22Rv1 (cell line): Measurements from ENCODE around the gene ACHE.

Experiments used
- H3K27ac ChIP-seq: fragments of 450-650 bp; 2 replicates; pipeline ENCODE4 v1.5.1; 2017
- ZFX ChIP-seq: fragments of 450-650 bp; IDR thresholded peaks from 2 replicates; pipeline ENCODE4 v1.6.1; 2017; ENCODE audit warnings: antibody characterized with exemption, borderline replicate concordance
- TF ChIP-seq, protein P1 (sequence below): fragments of 450-650 bp; IDR thresholded peaks from 2 replicates; pipeline ENCODE4 v1.5.1; 2017; ENCODE audit warnings: mild to moderate bottlenecking

The ACHE gene

DNA sequence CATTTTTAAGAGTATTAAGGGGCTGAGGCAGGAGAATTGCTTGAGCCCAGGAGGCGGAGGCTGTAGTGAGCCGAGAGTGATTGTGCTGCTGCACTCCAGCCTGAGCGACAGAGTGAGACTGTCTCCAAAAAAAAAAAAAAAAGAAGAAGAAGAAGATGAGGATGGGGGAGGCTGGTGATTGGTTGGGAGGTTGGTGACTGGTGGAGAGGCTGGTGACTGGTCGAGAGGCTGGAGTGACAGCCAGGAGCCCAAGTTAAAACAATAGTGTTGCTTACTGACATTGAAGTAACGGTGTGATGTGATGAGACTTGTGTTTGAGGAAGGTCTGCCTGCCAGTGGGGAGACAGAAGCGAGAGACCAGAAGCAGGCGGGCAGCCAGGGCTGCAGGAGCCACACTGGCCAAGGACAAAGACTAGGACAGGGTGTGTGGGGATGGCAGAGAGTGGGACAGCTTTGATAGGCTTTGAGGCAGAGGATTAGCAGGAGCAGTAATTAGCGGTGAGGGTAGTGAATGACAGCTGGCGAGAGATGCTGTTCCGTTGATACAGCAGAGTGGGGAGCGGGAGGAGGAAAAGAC is 15.9 kb downstream of the ACHE start:
- TF ChIP-seq, protein P1, sequence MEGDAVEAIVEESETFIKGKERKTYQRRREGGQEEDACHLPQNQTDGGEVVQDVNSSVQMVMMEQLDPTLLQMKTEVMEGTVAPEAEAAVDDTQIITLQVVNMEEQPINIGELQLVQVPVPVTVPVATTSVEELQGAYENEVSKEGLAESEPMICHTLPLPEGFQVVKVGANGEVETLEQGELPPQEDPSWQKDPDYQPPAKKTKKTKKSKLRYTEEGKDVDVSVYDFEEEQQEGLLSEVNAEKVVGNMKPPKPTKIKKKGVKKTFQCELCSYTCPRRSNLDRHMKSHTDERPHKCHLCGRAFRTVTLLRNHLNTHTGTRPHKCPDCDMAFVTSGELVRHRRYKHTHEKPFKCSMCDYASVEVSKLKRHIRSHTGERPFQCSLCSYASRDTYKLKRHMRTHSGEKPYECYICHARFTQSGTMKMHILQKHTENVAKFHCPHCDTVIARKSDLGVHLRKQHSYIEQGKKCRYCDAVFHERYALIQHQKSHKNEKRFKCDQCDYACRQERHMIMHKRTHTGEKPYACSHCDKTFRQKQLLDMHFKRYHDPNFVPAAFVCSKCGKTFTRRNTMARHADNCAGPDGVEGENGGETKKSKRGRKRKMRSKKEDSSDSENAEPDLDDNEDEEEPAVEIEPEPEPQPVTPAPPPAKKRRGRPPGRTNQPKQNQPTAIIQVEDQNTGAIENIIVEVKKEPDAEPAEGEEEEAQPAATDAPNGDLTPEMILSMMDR, result no peak
- TF ChIP-seq ZFX, result no peak
- H3K27ac ChIP-seq, result peak overlapping the region; percentile 27; the same call in 1 of the 2 replicates

DNA sequence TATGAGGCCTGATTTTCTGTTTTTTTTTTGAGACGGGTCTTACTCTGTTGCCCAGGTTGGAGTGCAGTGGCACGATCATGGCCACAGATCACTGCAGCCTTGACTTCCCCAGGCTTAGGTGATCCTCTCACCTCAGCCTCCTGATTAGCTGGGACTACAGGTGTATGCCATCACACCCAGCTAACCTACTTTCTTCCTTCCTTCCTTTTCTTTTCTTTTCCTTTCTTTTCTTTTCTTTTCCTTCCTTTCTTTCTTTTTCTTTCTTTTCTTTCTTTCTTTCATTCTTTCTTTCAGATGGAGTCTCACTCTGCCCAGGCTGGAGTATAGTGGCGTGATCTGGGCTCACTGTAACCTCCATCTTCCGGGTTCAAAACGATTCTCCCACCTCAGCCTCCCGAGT is 17.0 kb downstream of the ACHE start:
- TF ChIP-seq, protein P1, result no peak
- TF ChIP-seq ZFX, result no peak
- peak overlapping the region; percentile 27; the same call in 1 of the 2 replicates for H3K27ac ChIP-seq

DNA sequence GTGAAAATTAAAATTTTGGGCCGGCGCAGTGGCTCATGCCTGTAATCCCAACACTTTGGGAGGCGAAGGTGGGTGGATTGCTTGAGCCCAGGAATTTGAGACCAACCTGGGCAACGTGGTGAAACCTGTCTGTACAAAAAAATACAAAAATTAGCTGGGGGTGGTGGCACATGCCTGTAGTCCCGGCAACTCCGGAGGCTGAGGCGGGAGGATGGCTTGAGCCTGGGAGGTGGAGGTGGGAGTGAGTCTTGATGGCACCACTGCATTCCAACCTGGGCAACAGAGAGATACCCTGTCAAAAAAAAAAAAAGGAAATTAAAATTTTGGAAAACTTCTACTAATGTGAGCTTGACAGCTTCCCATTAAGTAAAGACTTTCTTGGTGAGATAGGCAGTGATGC is 17.7 kb downstream of the ACHE start:
- TF ChIP-seq, protein P1, result no peak
- no peak for TF ChIP-seq ZFX
- H3K27ac ChIP-seq, result peak overlapping the region; percentile 27; the same call in 1 of the 2 replicates

DNA sequence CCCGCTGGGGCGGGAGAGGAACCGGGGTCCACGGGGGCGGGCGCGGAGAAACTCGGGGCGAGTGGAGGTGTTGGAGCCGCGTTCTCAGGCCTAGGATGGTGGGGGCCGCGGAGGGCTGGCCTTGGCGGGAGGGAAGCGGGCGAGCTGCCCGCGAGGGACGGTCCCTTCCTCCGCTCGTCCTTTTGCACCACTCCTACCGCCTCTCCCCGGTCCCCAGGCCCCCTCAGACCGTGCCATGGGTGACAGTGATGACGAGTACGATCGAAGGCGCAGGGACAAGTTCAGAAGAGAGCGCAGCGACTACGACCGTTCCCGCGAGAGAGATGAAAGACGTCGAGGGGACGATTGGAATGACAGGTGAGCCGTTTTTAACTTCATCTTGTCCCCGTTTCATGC is 20.3 kb downstream of the ACHE start:
- peak overlapping the region; percentile 94 for H3K27ac ChIP-seq
- TF ChIP-seq, protein P1, result no peak
- no peak for TF ChIP-seq ZFX

DNA sequence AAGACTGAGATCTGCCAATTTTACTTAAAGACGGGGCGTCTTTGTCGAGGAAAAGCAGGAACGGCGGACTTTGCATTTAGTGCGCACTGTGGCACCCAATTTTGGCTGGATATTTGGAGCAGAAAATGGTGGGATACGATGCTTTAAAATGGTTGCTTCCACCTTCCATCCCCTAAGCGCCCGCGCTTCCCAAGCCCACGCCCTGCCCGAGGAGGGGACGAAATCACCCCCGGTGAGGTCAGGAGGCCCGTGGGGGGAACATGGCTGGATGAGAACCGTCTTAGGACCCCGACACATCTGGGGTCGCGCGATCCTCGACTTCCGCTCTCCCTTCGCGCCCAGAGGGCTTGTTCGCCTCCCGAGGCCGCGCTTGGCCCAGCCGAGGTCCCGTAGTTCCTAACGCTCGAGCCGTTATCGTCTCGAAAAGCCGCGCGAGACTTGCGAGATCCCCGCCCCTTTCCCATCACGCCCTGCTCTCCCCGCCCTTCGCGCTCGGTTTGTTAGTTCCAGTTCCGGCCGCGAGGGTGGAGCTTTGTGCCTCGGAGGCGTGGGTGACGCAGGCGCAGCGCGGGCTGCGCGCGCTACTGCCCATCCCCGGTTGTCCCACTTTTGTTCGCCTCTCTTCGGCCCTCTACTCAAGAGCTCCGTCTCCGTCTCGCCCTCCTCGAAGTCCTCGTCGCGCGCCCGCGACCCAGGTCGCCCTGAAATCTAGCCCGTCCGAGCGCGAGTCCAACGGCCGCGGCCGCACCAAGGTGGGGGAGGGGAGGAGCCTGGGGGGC is 20.9 kb downstream of the ACHE start, which contains the start of gene SRRT:
Gene SRRT (plus strand): TSS at position 527 of the 779 bp plus-strand sequence. CDS start 488 bp downstream, outside the sequence.
- peak within 1 kb of the TSS; percentile 94 for H3K27ac ChIP-seq
- TF ChIP-seq ZFX, result no peak
- TF ChIP-seq, protein P1, result no peak; the same call in 1 of the 2 replicates

DNA sequence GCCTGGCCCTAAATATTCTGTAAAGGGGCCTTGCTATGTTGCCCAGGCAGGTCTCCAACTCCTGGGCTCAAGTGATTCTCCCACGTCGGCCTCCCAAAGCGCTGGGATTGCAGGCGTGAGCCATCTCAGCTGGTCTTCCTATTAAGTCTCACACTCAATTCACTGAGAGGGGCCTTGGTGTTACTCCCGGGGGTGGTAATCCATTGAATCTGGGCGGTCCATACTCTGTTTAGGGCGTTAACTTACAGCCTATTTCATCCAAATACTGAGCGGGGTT is 21.4 kb downstream of the ACHE start:
- TF ChIP-seq, protein P1, result no peak
- no peak for TF ChIP-seq ZFX
- H3K27ac ChIP-seq, result peak overlapping the region; percentile 94
